SK-N-SH (cell line): ENCODE results near the gene HIGD1C. TPM values are rescaled to one million over a fixed set of nuclear protein-coding genes. Genes with fewer than 3 reads are reported as not detected.
A peak's percentile ranks its signal among the peaks of the same experiment; 100 is the strongest.

Experiments used
- CTCF ChIA-PET: fragments of 300-600, 350-600 bp; formaldehyde crosslinking; extraction: SDS; loops from one replicate; lab custom pipeline; 2021; lab: Yijun Ruan, JAX
- POLR2A ChIA-PET: fragments of 350-600 bp; sonication (Branson Sonifier 250); formaldehyde crosslinking; extraction: SDS; loops from one replicate; lab custom pipeline; 2020; ENCODE audit warnings: antibody characterized with exemption, inconsistent platforms; lab: Yijun Ruan, JAX
- DNase-seq: peaks from one replicate; pipeline ENCODE4 v3.0.0; 2012
- H2AFZ ChIP-seq: fragments of 200-600 bp; sonication (generic); 2 replicates; pipeline ENCODE4 v1.8.1; 2016; ENCODE audit warnings: antibody characterized with exemption, mild to moderate bottlenecking, low read depth
- H3F3A ChIP-seq: fragments of 200-600 bp; sonication (generic); replicated peaks from 2 replicates; pipeline ENCODE3; 2016; ENCODE audit warnings: antibody characterized with exemption, mild to moderate bottlenecking; ENCODE audit not compliant: insufficient read depth
- H3K27ac ChIP-seq, 2 experiments: fragments of 200-500 bp in 1 of 2; fragments of 200-600 bp in 1 of 2; sonication (Bioruptor generic) in 1 of 2; sonication (generic), shearing (Covaris generic) in 1 of 2; 2 replicates each; pipeline versions ENCODE4 v1.5.1 to v1.6.1; 2014 to 2016; ENCODE audit warnings: low read depth in 2 of 2, inconsistent platforms in 1 of 2, low read length in 1 of 2, mild to moderate bottlenecking in 1 of 2, mixed read lengths in 1 of 2
- H3K27me3 ChIP-seq: fragments of 200-600 bp; sonication (generic), shearing (Covaris generic); 2 replicates; pipeline ENCODE4 v1.6.1; 2016; ENCODE audit warnings: mixed run types; ENCODE audit not compliant: insufficient read depth
- H3K36me3 ChIP-seq, 2 experiments: fragments of 200-500 bp in 1 of 2; fragments of 200-600 bp in 1 of 2; sonication (Bioruptor generic) in 1 of 2; sonication (generic) in 1 of 2; replicated peaks in 1 of 2; 2 replicates each; pipeline versions ENCODE3 to v1.5.1; 2014 to 2016; ENCODE audit warnings: low read length in 1 of 2, mild to moderate bottlenecking in 1 of 2; ENCODE audit not compliant: insufficient read depth in 2 of 2, control insufficient read depth in 1 of 2
- H3K4me1 ChIP-seq, 2 experiments: fragments of 200-500 bp in 1 of 2; fragments of 200-600 bp in 1 of 2; sonication (Bioruptor generic) in 1 of 2; sonication (generic), shearing (Covaris generic) in 1 of 2; 2 replicates each; pipeline versions ENCODE4 v1.5.1 to v1.6.1; 2014 to 2016; ENCODE audit warnings: low read depth in 1 of 2, low read length in 1 of 2, mixed run types in 1 of 2; ENCODE audit not compliant: insufficient read depth in 2 of 2, control insufficient read depth in 1 of 2
- H3K4me2 ChIP-seq: fragments of 200-600 bp; sonication (generic), shearing (Covaris generic); 2 replicates; pipeline ENCODE4 v1.6.1; 2017; ENCODE audit warnings: mixed run types
- H3K4me3 ChIP-seq, 2 experiments: fragments of 200-500 bp in 1 of 2; fragments of 200-600 bp in 1 of 2; sonication (Bioruptor generic) in 1 of 2; sonication (generic), shearing (Covaris generic) in 1 of 2; 2 replicates each; pipeline versions ENCODE4 v1.5.1 to v1.8.1; 2014 to 2016; ENCODE audit warnings: low read depth in 2 of 2, inconsistent platforms in 1 of 2, low read length in 1 of 2, mild to moderate bottlenecking in 1 of 2, mixed read lengths in 1 of 2, moderate library complexity in 1 of 2
- H3K79me2 ChIP-seq: fragments of 200-600 bp; sonication (generic); 2 replicates; pipeline ENCODE4 v1.8.1; 2017; ENCODE audit warnings: mild to moderate bottlenecking; ENCODE audit not compliant: insufficient read depth
- H3K9ac ChIP-seq: fragments of 200-600 bp; sonication (generic); 2 replicates; pipeline ENCODE4 v1.6.1; 2017; ENCODE audit warnings: mixed run types
- H3K9me2 ChIP-seq: fragments of 200-600 bp; sonication (generic); 2 replicates; pipeline ENCODE4 v1.6.1; 2017; ENCODE audit warnings: mixed run types
- H3K9me3 ChIP-seq: fragments of 200-600 bp; sonication (generic); 2 replicates; pipeline ENCODE4 v1.6.1; 2017; ENCODE audit warnings: mixed run types, mild to moderate bottlenecking, moderate library complexity
- H4K20me1 ChIP-seq: fragments of 200-600 bp; sonication (generic); 2 replicates; pipeline ENCODE4 v1.6.1; 2017; ENCODE audit warnings: mild to moderate bottlenecking, mixed run types; ENCODE audit not compliant: insufficient read depth
- CHD2 ChIP-seq: fragments of 150-350 bp; IDR thresholded peaks from 2 replicates; pipeline ENCODE4 v1.6.1; 2018; ENCODE audit warnings: low read length; ENCODE audit not compliant: partially characterized antibody
- EZH2phosphoT487 ChIP-seq: fragments of 200-600 bp; sonication (generic); IDR thresholded peaks from 2 replicates; pipeline ENCODE4 v1.6.1; 2017; ENCODE audit warnings: low read depth, mixed run types, mild to moderate bottlenecking, antibody characterized with exemption, moderate library complexity, borderline replicate concordance
- FOSL2 ChIP-seq: IDR thresholded peaks from 2 replicates; pipeline ENCODE4 v1.4.0; 2012; ENCODE audit warnings: low read depth, mild to moderate bottlenecking, moderate library complexity, borderline replicate concordance
- FOXM1 ChIP-seq: IDR thresholded peaks from 2 replicates; pipeline ENCODE4 v1.4.0; 2012; ENCODE audit warnings: low read depth, mild to moderate bottlenecking
- GATA2 ChIP-seq: sonication (generic); formaldehyde crosslinking; IDR thresholded peaks from 2 replicates; pipeline ENCODE4 v1.5.0; 2020; ENCODE audit warnings: mild to moderate bottlenecking, missing genetic modification reagents
- MAX ChIP-seq: IDR thresholded peaks from 2 replicates; pipeline ENCODE4 v1.4.0; 2012; ENCODE audit warnings: low read depth
- MEF2A ChIP-seq: IDR thresholded peaks from 2 replicates; pipeline ENCODE4 v1.4.0; 2012; ENCODE audit warnings: low read depth, borderline replicate concordance
- MXI1 ChIP-seq: IDR thresholded peaks from 2 replicates; pipeline ENCODE4 v1.6.1; 2012; ENCODE audit warnings: mild to moderate bottlenecking, low read depth, low read length, improper control_type of control experiment
- NRF1 ChIP-seq: IDR thresholded peaks from 2 replicates; pipeline ENCODE4 v1.6.1; 2012; ENCODE audit warnings: low read depth, mild to moderate bottlenecking, low read length
- POLR2AphosphoS5 ChIP-seq: IDR thresholded peaks from 2 replicates; pipeline ENCODE4 v1.6.1; 2012; ENCODE audit warnings: low read depth, low read length
- RAD21 ChIP-seq: IDR thresholded peaks from 2 replicates; pipeline ENCODE4 v1.6.1; 2012; ENCODE audit warnings: mild to moderate bottlenecking, low read length
- RFX5 ChIP-seq: IDR thresholded peaks from 2 replicates; pipeline ENCODE4 v1.6.1; 2012; ENCODE audit warnings: mild to moderate bottlenecking, improper control_type of control experiment, low read length
- RXRA ChIP-seq: IDR thresholded peaks from 2 replicates; pipeline ENCODE4 v1.4.0; 2012; ENCODE audit warnings: low read depth, mild to moderate bottlenecking, borderline replicate concordance
- SIN3A ChIP-seq: IDR thresholded peaks from 2 replicates; pipeline ENCODE4 v1.6.1; 2012; ENCODE audit warnings: low read depth, mild to moderate bottlenecking, low read length, moderate library complexity, borderline replicate concordance
- SMC3 ChIP-seq: IDR thresholded peaks from 2 replicates; pipeline ENCODE4 v1.6.1; 2012; ENCODE audit warnings: low read depth, low read length, improper control_type of control experiment
- TAF1 ChIP-seq: IDR thresholded peaks from 2 replicates; pipeline ENCODE4 v1.6.1; 2012; ENCODE audit warnings: low read depth, mild to moderate bottlenecking, low read length, moderate library complexity, borderline replicate concordance
- TEAD4 ChIP-seq: IDR thresholded peaks from 2 replicates; pipeline ENCODE4 v1.4.0; 2012; ENCODE audit warnings: mild to moderate bottlenecking, borderline replicate concordance; ENCODE audit not compliant: insufficient read depth
- YY1 ChIP-seq: IDR thresholded peaks from 2 replicates; pipeline ENCODE4 v1.4.0; 2012; ENCODE audit warnings: low read depth, mild to moderate bottlenecking
- WGBS: methylation state at CpG from one replicate; pipeline ENCODE4 v1.1.6; 2017; ENCODE audit warnings: low lambda C conversion rate; 5-methylcytosine and 5-hydroxymethylcytosine counted together
- polyA plus RNA-seq, 3 experiments: library from polyadenylated mRNA; depleted of rRNA; stranded (reverse); fragments of >200 nt; gene quantifications; 2 replicates each; pipeline ENCODE4 v1.2.3, GENCODE V29; 2012
- TF ChIP-seq, protein P1 (sequence below): fragments of 200-600 bp; sonication (generic); IDR thresholded peaks from 2 replicates; pipeline ENCODE4 v1.6.1; 2017; ENCODE audit warnings: antibody characterized with exemption, mild to moderate bottlenecking, moderate library complexity
- TF ChIP-seq, protein P2 (sequence below): fragments of 150-350 bp; IDR thresholded peaks from 2 replicates; pipeline ENCODE4 v1.6.1; 2017; ENCODE audit warnings: antibody characterized with exemption, low read length, low read depth, borderline replicate concordance
- TF ChIP-seq, protein P3 (sequence below): IDR thresholded peaks from 2 replicates; pipeline ENCODE4; 2012

Gene HIGD1C
- polyA plus RNA-seq, 1 of the 3 experiments (the other 2 are of a cell fraction): not detected

DNA sequence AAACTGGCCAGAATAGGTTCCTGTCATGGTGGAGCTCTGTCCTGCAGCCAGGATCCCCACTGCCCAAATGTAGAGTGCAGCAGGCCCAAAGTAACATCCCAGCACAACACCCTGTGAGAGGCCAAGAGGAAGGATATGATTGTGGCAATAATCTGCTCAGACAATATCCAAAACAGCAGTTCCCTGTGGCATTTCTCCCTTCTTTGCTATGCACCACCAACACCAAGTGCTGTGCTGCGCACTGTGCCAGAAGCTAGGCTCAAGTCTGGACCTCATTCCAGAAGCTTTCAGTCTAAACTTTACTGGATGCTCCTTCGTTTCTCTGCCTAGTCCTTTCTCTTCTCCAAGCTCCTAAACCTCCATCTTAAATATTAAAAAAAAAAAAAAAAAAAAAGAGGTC is 40.5 kb downstream of the HIGD1C start (continued):
- TF ChIP-seq TAF1 (no peak), MEF2A (no peak), GATA2 (CRISPR knock-in tag) (no peak), FOSL2 (no peak), NRF1 (no peak), SIN3A (no peak)
- TF ChIP-seq, protein P1, sequence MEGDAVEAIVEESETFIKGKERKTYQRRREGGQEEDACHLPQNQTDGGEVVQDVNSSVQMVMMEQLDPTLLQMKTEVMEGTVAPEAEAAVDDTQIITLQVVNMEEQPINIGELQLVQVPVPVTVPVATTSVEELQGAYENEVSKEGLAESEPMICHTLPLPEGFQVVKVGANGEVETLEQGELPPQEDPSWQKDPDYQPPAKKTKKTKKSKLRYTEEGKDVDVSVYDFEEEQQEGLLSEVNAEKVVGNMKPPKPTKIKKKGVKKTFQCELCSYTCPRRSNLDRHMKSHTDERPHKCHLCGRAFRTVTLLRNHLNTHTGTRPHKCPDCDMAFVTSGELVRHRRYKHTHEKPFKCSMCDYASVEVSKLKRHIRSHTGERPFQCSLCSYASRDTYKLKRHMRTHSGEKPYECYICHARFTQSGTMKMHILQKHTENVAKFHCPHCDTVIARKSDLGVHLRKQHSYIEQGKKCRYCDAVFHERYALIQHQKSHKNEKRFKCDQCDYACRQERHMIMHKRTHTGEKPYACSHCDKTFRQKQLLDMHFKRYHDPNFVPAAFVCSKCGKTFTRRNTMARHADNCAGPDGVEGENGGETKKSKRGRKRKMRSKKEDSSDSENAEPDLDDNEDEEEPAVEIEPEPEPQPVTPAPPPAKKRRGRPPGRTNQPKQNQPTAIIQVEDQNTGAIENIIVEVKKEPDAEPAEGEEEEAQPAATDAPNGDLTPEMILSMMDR: no peak

GRCh38 chr12:50999093-50999492 is 46.7 kb downstream of the HIGD1C start:
- Histone ChIP-seq H3K9me2 (no peaks in the 10 kb centered on the region), H3K4me2 (no peak overlapping the region), H2AFZ (no peak overlapping the region), H3K79me2 (no peaks in the 10 kb centered on the region), H3F3A (no peaks in the 10 kb centered on the region), H3K27ac (no peak overlapping the region), H3K9ac (no peak overlapping the region), H4K20me1 (no peaks in the 10 kb centered on the region), H3K36me3 (peaks cover 28 to 52% of the 10 kb centered on the region in 2 experiments), H3K9me3 (no peaks in the 10 kb centered on the region), H3K4me3 (no peak overlapping the region), H3K4me1 (no peaks in the 10 kb centered on the region), H3K27me3 (no peaks in the 10 kb centered on the region)
- ChIA-PET POLR2A (no interaction called here), CTCF (interaction anchor here (2.1 kb wide), 1 partner anchor 234 kb away, joined by 5 read pairs; no protein-coding TSS in a partner anchor)
- DNase-seq: no peak
- TF ChIP-seq TAF1 (no peak), YY1 (no peak), GATA2 (CRISPR knock-in tag) (no peak), RXRA (no peak)
- WGBS: 94% methylated on average over 4 of the region's 4 CpGs

GRCh38 chr12:51000245-51000644 is 47.9 kb downstream of the HIGD1C start:
- H3K27ac ChIP-seq: no peak overlapping the region
- POLR2A ChIA-PET: interaction anchor here (0.6 kb wide), 1 partner anchor 22 kb away, joined by 4 read pairs; no protein-coding TSS in a partner anchor
- DNase-seq: no peak

More at GRCh38 chr12:51000245-51000644, 47.9 kb downstream of the HIGD1C start:
- Histone ChIP-seq H3K4me2 (no peak overlapping the region), H4K20me1 (no peaks in the 10 kb centered on the region), H3K9me3 (no peaks in the 10 kb centered on the region), H3K4me1 (no peaks in the 10 kb centered on the region), H3K79me2 (no peaks in the 10 kb centered on the region), H3K36me3 (peaks cover 31 to 43% of the 10 kb centered on the region in 2 experiments), H3F3A (no peaks in the 10 kb centered on the region), H3K4me3 (no peak overlapping the region), H2AFZ (no peak overlapping the region), H3K9ac (no peak overlapping the region), H3K27me3 (no peaks in the 10 kb centered on the region), H3K9me2 (no peaks in the 10 kb centered on the region)
- CTCF ChIA-PET: no interaction called here
- TF ChIP-seq CHD2: no peak
- no peak for TF ChIP-seq EZH2phosphoT487
- TF ChIP-seq, protein P2, sequence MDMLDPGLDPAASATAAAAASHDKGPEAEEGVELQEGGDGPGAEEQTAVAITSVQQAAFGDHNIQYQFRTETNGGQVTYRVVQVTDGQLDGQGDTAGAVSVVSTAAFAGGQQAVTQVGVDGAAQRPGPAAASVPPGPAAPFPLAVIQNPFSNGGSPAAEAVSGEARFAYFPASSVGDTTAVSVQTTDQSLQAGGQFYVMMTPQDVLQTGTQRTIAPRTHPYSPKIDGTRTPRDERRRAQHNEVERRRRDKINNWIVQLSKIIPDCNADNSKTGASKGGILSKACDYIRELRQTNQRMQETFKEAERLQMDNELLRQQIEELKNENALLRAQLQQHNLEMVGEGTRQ: no peak
- TF ChIP-seq RFX5: no peak
- no peak for TF ChIP-seq SMC3
- TF ChIP-seq RAD21: no peak
- no peak for TF ChIP-seq MEF2A
- TF ChIP-seq FOXM1: no peak
- TF ChIP-seq GATA2 (CRISPR knock-in tag): no peak
- TF ChIP-seq MAX: no peak
- no peak for TF ChIP-seq TEAD4
- TF ChIP-seq FOSL2: peak; percentile 25; the same call in 1 of the 2 replicates
- TF ChIP-seq POLR2AphosphoS5: no peak
- no peak for TF ChIP-seq MXI1
- TF ChIP-seq, protein P3, sequence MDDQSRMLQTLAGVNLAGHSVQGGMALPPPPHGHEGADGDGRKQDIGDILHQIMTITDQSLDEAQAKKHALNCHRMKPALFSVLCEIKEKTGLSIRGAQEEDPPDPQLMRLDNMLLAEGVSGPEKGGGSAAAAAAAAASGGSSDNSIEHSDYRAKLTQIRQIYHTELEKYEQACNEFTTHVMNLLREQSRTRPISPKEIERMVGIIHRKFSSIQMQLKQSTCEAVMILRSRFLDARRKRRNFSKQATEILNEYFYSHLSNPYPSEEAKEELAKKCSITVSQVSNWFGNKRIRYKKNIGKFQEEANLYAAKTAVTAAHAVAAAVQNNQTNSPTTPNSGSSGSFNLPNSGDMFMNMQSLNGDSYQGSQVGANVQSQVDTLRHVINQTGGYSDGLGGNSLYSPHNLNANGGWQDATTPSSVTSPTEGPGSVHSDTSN: 0 out of 2 replicates have a peak, but pooled peaks have one; percentile 31
- 61% methylated on average over 7 of the region's 7 CpGs for WGBS
